Activated T-cell treated with anti-CD3 and anti-CD28 coated beads, Interleukin-2, amount 50 U/mL, for 24 hours (primary cell): ENCODE measurements around the gene SRD5A3.
"Not testable (repeated sequence)": the region's sequence is repeated elsewhere in the genome, so short reads cannot be mapped to it uniquely, and the experiment has no call there.

Experiments used
- DNase-seq: peaks from one replicate; pipeline ENCODE4 v3.0.0-alpha.2; 2020
- H3K27ac Mint-ChIP-seq: 2 replicates; pipeline ENCODE4 v1.8.0; 2020; ENCODE audit warnings: mild to moderate bottlenecking, mixed read lengths
- H3K27me3 Mint-ChIP-seq: 2 replicates; pipeline ENCODE4 v1.8.0; 2020; ENCODE audit warnings: mixed read lengths
- H3K36me3 Mint-ChIP-seq: 2 replicates; pipeline ENCODE4 v1.8.0; 2020; ENCODE audit warnings: low read depth, mixed read lengths
- H3K4me1 Mint-ChIP-seq: 2 replicates; pipeline ENCODE4 v1.8.0; 2020; ENCODE audit warnings: low read depth, mixed read lengths
- H3K4me3 Mint-ChIP-seq: 2 replicates; pipeline ENCODE4 v1.8.0; 2020; ENCODE audit warnings: mild to moderate bottlenecking, moderate library complexity, mixed read lengths
- H3K9me3 Mint-ChIP-seq: 2 replicates; pipeline ENCODE4 v1.8.0; 2020; ENCODE audit warnings: mixed read lengths

Gene SRD5A3

GRCh38 chr4:55330241-55330640, 15.8 kb upstream of the SRD5A3 start:
- Mint-ChIP-seq H3K27me3 (no peaks in the 10 kb centered on the region), H3K36me3 (no peaks in the 10 kb centered on the region), H3K27ac (no peak overlapping the region), H3K9me3 (peaks cover 3% of the 10 kb centered on the region), H3K4me3 (no peak overlapping the region), H3K4me1 (peaks cover 3% of the 10 kb centered on the region)
- DNase-seq: no peak

- Mint-ChIP-seq H3K27me3 (no peaks in the 10 kb centered on the region), H3K36me3 (no peaks in the 10 kb centered on the region), H3K4me1 (peaks cover 18% of the 10 kb centered on the region), H3K9me3 (no peaks in the 10 kb centered on the region), H3K27ac (peak overlapping the region; percentile 41), H3K4me3 (no peak overlapping the region)
- no peak for DNase-seq
These were observed 9.7 kb upstream of the SRD5A3 start for GRCh38 chr4:55336138-55337034.

GRCh38 chr4:55337944-55338343, 8.1 kb upstream of the SRD5A3 start:
- no peak for DNase-seq
- peaks cover 18% of the 10 kb centered on the region for H3K4me1 Mint-ChIP-seq
- H3K4me3 Mint-ChIP-seq: no peak overlapping the region

GRCh38 chr4:55338486-55338885, 7.6 kb upstream of the SRD5A3 start:
- DNase-seq: no peak
- Mint-ChIP-seq H3K36me3 (no peaks in the 10 kb centered on the region), H3K27me3 (no peaks in the 10 kb centered on the region)

More at GRCh38 chr4:55337944-55338343, 8.1 kb upstream of the SRD5A3 start:
- H3K36me3 Mint-ChIP-seq: no peaks in the 10 kb centered on the region
- no peaks in the 10 kb centered on the region for H3K27me3 Mint-ChIP-seq
- no peak overlapping the region for H3K27ac Mint-ChIP-seq
- H3K9me3 Mint-ChIP-seq: no peaks in the 10 kb centered on the region

GRCh38 chr4:55340266-55340665, 5.8 kb upstream of the SRD5A3 start:
- H3K4me3 Mint-ChIP-seq: no peak overlapping the region
- no peaks in the 10 kb centered on the region for H3K27me3 Mint-ChIP-seq
- H3K4me1 Mint-ChIP-seq: peaks cover 21% of the 10 kb centered on the region
- no peak for DNase-seq
- H3K27ac Mint-ChIP-seq: no peak overlapping the region
- H3K36me3 Mint-ChIP-seq: no peaks in the 10 kb centered on the region
- no peaks in the 10 kb centered on the region for H3K9me3 Mint-ChIP-seq

More at GRCh38 chr4:55338486-55338885, 7.6 kb upstream of the SRD5A3 start:
- H3K9me3 Mint-ChIP-seq: no peaks in the 10 kb centered on the region
- H3K4me1 Mint-ChIP-seq: peaks cover 18% of the 10 kb centered on the region
- H3K4me3 Mint-ChIP-seq: no peak overlapping the region
- H3K27ac Mint-ChIP-seq: no peak overlapping the region

- H3K4me3 Mint-ChIP-seq: no peak overlapping the region
- no peaks in the 10 kb centered on the region for H3K27me3 Mint-ChIP-seq
- H3K36me3 Mint-ChIP-seq: peaks cover 2% of the 10 kb centered on the region
- H3K9me3 Mint-ChIP-seq: no peaks in the 10 kb centered on the region
- H3K27ac Mint-ChIP-seq: no peak overlapping the region
- no peak for DNase-seq
- peaks cover 23% of the 10 kb centered on the region for H3K4me1 Mint-ChIP-seq
These were observed 2.2 kb upstream of the SRD5A3 start for GRCh38 chr4:55343887-55344286.

GRCh38 chr4:55345054-55345453, 988 bp upstream of the SRD5A3 start:
- no peak overlapping the region for H3K27ac Mint-ChIP-seq
- H3K9me3 Mint-ChIP-seq: no peaks in the 10 kb centered on the region
- DNase-seq: no peak
- no peak overlapping the region for H3K4me3 Mint-ChIP-seq
- peaks cover 2% of the 10 kb centered on the region for H3K36me3 Mint-ChIP-seq
- no peaks in the 10 kb centered on the region for H3K27me3 Mint-ChIP-seq
- peaks cover 23% of the 10 kb centered on the region for H3K4me1 Mint-ChIP-seq

- Mint-ChIP-seq H3K9me3 (no peaks in the 10 kb centered on the region), H3K4me1 (peaks cover 25% of the 10 kb centered on the region), H3K27me3 (no peaks in the 10 kb centered on the region), H3K27ac (peak overlapping the region; percentile 87), H3K4me3 (peak overlapping the region; percentile 88), H3K36me3 (peaks cover 6% of the 10 kb centered on the region)
- no peak for DNase-seq
These were observed 811 bp downstream of the SRD5A3 start for GRCh38 chr4:55346851-55347255.

- H3K36me3 Mint-ChIP-seq: peaks cover 14% of the 10 kb centered on the region
- peak overlapping the region; percentile 88 for H3K4me3 Mint-ChIP-seq
- H3K27ac Mint-ChIP-seq: peak overlapping the region; percentile 87
- H3K27me3 Mint-ChIP-seq: no peaks in the 10 kb centered on the region
- no peaks in the 10 kb centered on the region for H3K9me3 Mint-ChIP-seq
- H3K4me1 Mint-ChIP-seq: peaks cover 25% of the 10 kb centered on the region
- no peak for DNase-seq
These were observed 1.7 kb downstream of the SRD5A3 start for GRCh38 chr4:55347610-55348228.

GRCh38 chr4:55348466-55348865, 2.4 kb downstream of the SRD5A3 start:
- Mint-ChIP-seq H3K9me3 (no peaks in the 10 kb centered on the region), H3K4me3 (peak overlapping the region; percentile 23), H3K27ac (no peak overlapping the region), H3K27me3 (no peaks in the 10 kb centered on the region), H3K36me3 (peaks cover 21% of the 10 kb centered on the region), H3K4me1 (peaks cover 25% of the 10 kb centered on the region)
- DNase-seq: no peak

GRCh38 chr4:55350870-55351269, 4.8 kb downstream of the SRD5A3 start:
- not testable (repeated sequence) for H3K27ac Mint-ChIP-seq, H3K4me3 Mint-ChIP-seq, DNase-seq, H3K27me3 Mint-ChIP-seq, H3K9me3 Mint-ChIP-seq
- Mint-ChIP-seq H3K4me1 (peaks cover 18% of the 10 kb centered on the region), H3K36me3 (peaks cover 30% of the 10 kb centered on the region)

- Mint-ChIP-seq H3K4me1 (peaks cover 15% of the 10 kb centered on the region), H3K9me3 (no peaks in the 10 kb centered on the region), H3K27me3 (no peaks in the 10 kb centered on the region), H3K4me3 (no peak overlapping the region), H3K27ac (no peak overlapping the region), H3K36me3 (peaks cover 29% of the 10 kb centered on the region)
- DNase-seq: no peak
These were observed 5.8 kb downstream of the SRD5A3 start for GRCh38 chr4:55351824-55352223.

- Mint-ChIP-seq H3K27me3 (no peaks in the 10 kb centered on the region), H3K27ac (no peak overlapping the region), H3K4me1 (peaks cover 7% of the 10 kb centered on the region), H3K36me3 (peaks cover 29% of the 10 kb centered on the region), H3K9me3 (no peaks in the 10 kb centered on the region), H3K4me3 (no peak overlapping the region)
- no peak for DNase-seq
These were observed 6.7 kb downstream of the SRD5A3 start for GRCh38 chr4:55352726-55353125.

- H3K9me3 Mint-ChIP-seq, DNase-seq, H3K4me3 Mint-ChIP-seq, H3K4me1 Mint-ChIP-seq, H3K27ac Mint-ChIP-seq, H3K27me3 Mint-ChIP-seq: not testable (repeated sequence)
- peaks cover 29% of the 10 kb centered on the region for H3K36me3 Mint-ChIP-seq
These were observed 7.2 kb downstream of the SRD5A3 start for GRCh38 chr4:55353228-55353747.

- no peaks in the 10 kb centered on the region for H3K27me3 Mint-ChIP-seq
- H3K27ac Mint-ChIP-seq: no peak overlapping the region
- no peak for DNase-seq
- H3K4me3 Mint-ChIP-seq: no peak overlapping the region
- H3K36me3 Mint-ChIP-seq: peaks cover 29% of the 10 kb centered on the region
- H3K9me3 Mint-ChIP-seq: no peaks in the 10 kb centered on the region
- H3K4me1 Mint-ChIP-seq: peaks cover 21% of the 10 kb centered on the region
These were observed 8.6 kb downstream of the SRD5A3 start for GRCh38 chr4:55354648-55355047.
